Measurements from ENCODE around the gene ARL17B.
"Not testable (repeated sequence)": the region's sequence is repeated elsewhere in the genome, so short reads cannot be mapped to it uniquely, and the experiment has no call there.

DNA sequence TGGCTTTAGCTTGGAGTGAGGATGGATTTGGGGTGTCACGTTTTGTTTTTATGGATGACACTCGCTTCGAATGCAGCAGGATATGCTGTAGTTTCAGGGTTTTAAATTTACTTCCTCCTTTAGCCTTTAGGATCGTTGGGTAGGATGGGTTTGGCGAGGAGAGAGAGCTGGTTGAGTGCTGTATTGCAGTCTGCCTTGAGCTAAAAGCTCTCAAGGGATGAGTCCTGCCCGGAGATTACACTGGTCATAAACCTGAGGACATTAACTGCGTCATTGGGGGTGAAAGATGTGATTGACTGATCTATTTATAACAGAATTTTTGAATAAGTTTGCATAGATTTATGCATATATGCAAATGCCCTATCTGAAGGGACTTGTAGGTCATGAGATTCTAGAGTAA, 11.9 kb upstream of the ARL17B start:
- not testable (repeated sequence) for TF ChIP-seq EZH2 (IDR thresholded peaks at IDR 0.05; ENCODE audit: borderline replicate concordance, low read depth, low read length, poor library complexity, severe bottlenecking)
- TF ChIP-seq, protein P1, sequence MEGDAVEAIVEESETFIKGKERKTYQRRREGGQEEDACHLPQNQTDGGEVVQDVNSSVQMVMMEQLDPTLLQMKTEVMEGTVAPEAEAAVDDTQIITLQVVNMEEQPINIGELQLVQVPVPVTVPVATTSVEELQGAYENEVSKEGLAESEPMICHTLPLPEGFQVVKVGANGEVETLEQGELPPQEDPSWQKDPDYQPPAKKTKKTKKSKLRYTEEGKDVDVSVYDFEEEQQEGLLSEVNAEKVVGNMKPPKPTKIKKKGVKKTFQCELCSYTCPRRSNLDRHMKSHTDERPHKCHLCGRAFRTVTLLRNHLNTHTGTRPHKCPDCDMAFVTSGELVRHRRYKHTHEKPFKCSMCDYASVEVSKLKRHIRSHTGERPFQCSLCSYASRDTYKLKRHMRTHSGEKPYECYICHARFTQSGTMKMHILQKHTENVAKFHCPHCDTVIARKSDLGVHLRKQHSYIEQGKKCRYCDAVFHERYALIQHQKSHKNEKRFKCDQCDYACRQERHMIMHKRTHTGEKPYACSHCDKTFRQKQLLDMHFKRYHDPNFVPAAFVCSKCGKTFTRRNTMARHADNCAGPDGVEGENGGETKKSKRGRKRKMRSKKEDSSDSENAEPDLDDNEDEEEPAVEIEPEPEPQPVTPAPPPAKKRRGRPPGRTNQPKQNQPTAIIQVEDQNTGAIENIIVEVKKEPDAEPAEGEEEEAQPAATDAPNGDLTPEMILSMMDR (conservative IDR thresholded peaks at IDR 0.05; ENCODE audit: low read depth, low read length), result not testable (repeated sequence)

Measured in A673 (cell line).